ENCODE data around the gene COX4I1. TPM values are rescaled to one million over a fixed set of nuclear protein-coding genes. Genes with fewer than 3 reads are reported as not detected.

Gene COX4I1
- polyA plus RNA-seq, 3 donors = 985 to 1,312 (median 1,132) TPM

GRCh38 chr16:85830821-85831220, 31.3 kb downstream of the COX4I1 start:
- TF ChIP-seq, protein P1, sequence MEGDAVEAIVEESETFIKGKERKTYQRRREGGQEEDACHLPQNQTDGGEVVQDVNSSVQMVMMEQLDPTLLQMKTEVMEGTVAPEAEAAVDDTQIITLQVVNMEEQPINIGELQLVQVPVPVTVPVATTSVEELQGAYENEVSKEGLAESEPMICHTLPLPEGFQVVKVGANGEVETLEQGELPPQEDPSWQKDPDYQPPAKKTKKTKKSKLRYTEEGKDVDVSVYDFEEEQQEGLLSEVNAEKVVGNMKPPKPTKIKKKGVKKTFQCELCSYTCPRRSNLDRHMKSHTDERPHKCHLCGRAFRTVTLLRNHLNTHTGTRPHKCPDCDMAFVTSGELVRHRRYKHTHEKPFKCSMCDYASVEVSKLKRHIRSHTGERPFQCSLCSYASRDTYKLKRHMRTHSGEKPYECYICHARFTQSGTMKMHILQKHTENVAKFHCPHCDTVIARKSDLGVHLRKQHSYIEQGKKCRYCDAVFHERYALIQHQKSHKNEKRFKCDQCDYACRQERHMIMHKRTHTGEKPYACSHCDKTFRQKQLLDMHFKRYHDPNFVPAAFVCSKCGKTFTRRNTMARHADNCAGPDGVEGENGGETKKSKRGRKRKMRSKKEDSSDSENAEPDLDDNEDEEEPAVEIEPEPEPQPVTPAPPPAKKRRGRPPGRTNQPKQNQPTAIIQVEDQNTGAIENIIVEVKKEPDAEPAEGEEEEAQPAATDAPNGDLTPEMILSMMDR (IDR thresholded peaks at IDR 0.05) = no peak
- H3K36me3 ChIP-seq (replicated peaks in 1 of 2; ENCODE audit: control insufficient read depth in 1 of 2, insufficient read depth in 2 of 2, low read length in 2 of 2) = no peaks in the 10 kb centered on the region
- DNase-seq = no peak
- no peak overlapping the region for H2AFZ ChIP-seq (ENCODE audit: insufficient read depth, low read depth, low read length, poor library complexity, severe bottlenecking)
- intact Hi-C loops (cut with micrococcal nuclease) = no loop called here
- no peak overlapping the region for H3K27ac ChIP-seq (ENCODE audit: low read depth in 1 of 2, low read length in 2 of 2)
- H3K4me3 ChIP-seq (replicated peaks in 1 of 3; ENCODE audit: low read depth in 2 of 3, low read length in 3 of 3) = no peak overlapping the region
- H3K9me3 Mint-ChIP-seq = peaks cover 0 to 9% (median 6%) of the 10 kb centered on the region in 7 donors
- no peaks in the 10 kb centered on the region for H3K79me2 ChIP-seq (ENCODE audit: insufficient read depth, low read length)
- H3K9me3 ChIP-seq (replicated peaks in 1 of 2; ENCODE audit: control insufficient read depth in 1 of 2, insufficient read depth in 1 of 2, low read length in 2 of 2) = peaks cover 0 to 3% of the 10 kb centered on the region in 2 donors
- peaks cover 3 to 14% (median 7%) of the 10 kb centered on the region in 3 donors for H3K27me3 Mint-ChIP-seq (ENCODE audit: low read depth in 3 of 3)
- H3K36me3 Mint-ChIP-seq = peaks cover 0 to 9% of the 10 kb centered on the region in 2 donors
- peaks cover 63% of the 10 kb centered on the region for H3K4me1 Mint-ChIP-seq
- no peak overlapping the region for H3K9ac ChIP-seq (ENCODE audit: insufficient read depth, low read length, poor library complexity, severe bottlenecking)
- no peaks in the 10 kb centered on the region for H3K27me3 ChIP-seq (ENCODE audit: control insufficient read depth in 2 of 2, insufficient read depth in 2 of 2, low read length in 2 of 2)
- H3K4me1 ChIP-seq (ENCODE audit: control insufficient read depth in 1 of 2, insufficient read depth in 2 of 2, low read length in 2 of 2) = peaks cover 37% of the 10 kb centered on the region in 2 donors
- H3K27ac Mint-ChIP-seq = peak overlapping the region in 1 of 7 donors; percentile 89
- WGBS (ENCODE audit: insufficient coverage) = 40% methylated on average over 1 of the region's 9 CpGs
- no peak overlapping the region for H3K4me3 Mint-ChIP-seq
- H3K4me2 ChIP-seq (replicated peaks; ENCODE audit: extremely low read depth, low read length, poor library complexity, severe bottlenecking) = no peak overlapping the region
- no peaks in the 10 kb centered on the region for H4K20me1 ChIP-seq (ENCODE audit: insufficient read depth, low read length)

DNA sequence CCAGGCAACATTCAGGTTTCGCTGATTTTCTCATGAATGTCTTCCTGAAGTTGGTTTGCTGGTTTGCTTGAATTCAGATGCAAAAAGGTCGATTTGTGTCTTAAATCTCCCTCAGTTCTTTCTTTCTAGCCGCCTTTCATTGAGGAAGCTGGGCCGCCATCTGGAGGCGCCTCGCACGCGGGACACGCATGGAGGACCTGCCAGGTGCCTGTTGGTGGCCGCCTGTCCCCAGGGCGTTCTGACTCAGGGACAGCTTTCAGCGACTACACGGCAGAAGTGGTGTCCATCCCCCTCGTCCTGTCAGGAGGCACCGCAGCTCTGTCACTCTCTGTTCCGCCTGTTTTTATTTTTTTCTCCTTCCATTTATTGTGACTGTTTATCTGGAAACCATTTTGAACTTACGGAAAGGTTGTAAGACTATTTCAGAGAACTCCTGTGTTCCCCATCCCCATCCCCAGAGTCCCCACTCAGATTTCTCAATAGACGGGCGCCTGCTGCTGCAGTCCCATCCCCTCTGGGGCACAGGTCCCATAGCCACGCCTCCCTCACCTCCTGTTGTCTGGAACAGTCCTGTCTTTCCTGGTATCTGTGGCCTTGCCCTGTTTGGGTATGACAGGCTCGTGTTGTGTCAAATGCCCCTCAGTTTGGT, 33.2 kb downstream of the COX4I1 start:
- H3K4me3 Mint-ChIP-seq = peak overlapping the region in 1 of 2 donors; percentile 61

More for the DNA sequence above, 33.2 kb downstream of the COX4I1 start:
- DNase-seq = no peak
- Mint-ChIP-seq H3K4me1 (peaks cover 66% of the 10 kb centered on the region), H3K27ac (peak overlapping the region in 4 of 7 donors; percentile 5 to 81 (median 50)), H3K36me3 (peaks cover 0 to 9% of the 10 kb centered on the region in 2 donors), H3K27me3 (ENCODE audit: low read depth in 3 of 3) (peaks cover 2 to 14% (median 10%) of the 10 kb centered on the region in 3 donors), H3K9me3 (peaks cover 0 to 9% (median 6%) of the 10 kb centered on the region in 7 donors)
- Histone ChIP-seq H3K36me3 (replicated peaks in 1 of 2; ENCODE audit: control insufficient read depth in 1 of 2, insufficient read depth in 2 of 2, low read length in 2 of 2) (no peaks in the 10 kb centered on the region), H3K4me1 (ENCODE audit: control insufficient read depth in 1 of 2, insufficient read depth in 2 of 2, low read length in 2 of 2) (peaks cover 52% of the 10 kb centered on the region in 2 donors), H3K9ac (ENCODE audit: insufficient read depth, low read length, poor library complexity, severe bottlenecking) (no peak overlapping the region), H3K27me3 (ENCODE audit: control insufficient read depth in 2 of 2, insufficient read depth in 2 of 2, low read length in 2 of 2) (no peaks in the 10 kb centered on the region), H3K9me3 (replicated peaks in 1 of 2; ENCODE audit: control insufficient read depth in 1 of 2, insufficient read depth in 1 of 2, low read length in 2 of 2) (peaks cover 0 to 3% of the 10 kb centered on the region in 2 donors), H3K4me3 (replicated peaks in 1 of 3; ENCODE audit: low read depth in 2 of 3, low read length in 3 of 3) (no peak overlapping the region), H3K27ac (ENCODE audit: low read depth in 1 of 2, low read length in 2 of 2) (no peak overlapping the region), H2AFZ (ENCODE audit: insufficient read depth, low read depth, low read length, poor library complexity, severe bottlenecking) (peak overlapping the region; percentile 32), H3K79me2 (ENCODE audit: insufficient read depth, low read length) (no peaks in the 10 kb centered on the region), H4K20me1 (ENCODE audit: insufficient read depth, low read length) (no peaks in the 10 kb centered on the region), H3K4me2 (replicated peaks; ENCODE audit: extremely low read depth, low read length, poor library complexity, severe bottlenecking) (no peak overlapping the region)
- 71% methylated on average over 16 of the region's 21 CpGs for WGBS (ENCODE audit: insufficient coverage)
- TF ChIP-seq, protein P1 (IDR thresholded peaks at IDR 0.05) = no peak
- intact Hi-C loops (cut with micrococcal nuclease) = no loop called here

Data from CD14-positive monocyte (primary cell).